NCI-H2196 treated with DMSO at 0.1 percent for 48 hours (cell line): ENCODE data around the gene ISCU.
A peak's percentile ranks its signal among the peaks of the same experiment; 100 is the strongest.

Experiments
- DNase-seq: peaks from one replicate; lab custom pipeline; 2025; ENCODE audit not compliant: unreplicated experiment; lab: John Stamatoyannopoulos, UW

Gene ISCU

GRCh38 chr12:108562348-108563135, at the start of gene ISCU:
Gene ISCU, plus strand, starts transcription at chr12:108562596. Its CDS starts 27 bp downstream, at chr12:108562623.
- peak; percentile 91 for DNase-seq

- DNase-seq, result no peak
Observed at GRCh38 chr12:108514468-108514972, 47.9 kb upstream of the ISCU start.

- DNase-seq, result peak; percentile 98
Observed at GRCh38 chr12:108514973-108515814, 47.2 kb upstream of the ISCU start, which contains the start of gene FICD. Gene FICD, plus strand, starts transcription at chr12:108515277. Its CDS starts 1,696 bp downstream, at chr12:108516973.

GRCh38 chr12:108515916-108516315, 46.5 kb upstream of the ISCU start:
- no peak for DNase-seq

- DNase-seq, result no peak
Observed at GRCh38 chr12:108516511-108517275, 45.7 kb upstream of the ISCU start.

- no peak for DNase-seq
Observed at GRCh38 chr12:108517288-108518100, 44.9 kb upstream of the ISCU start.

- DNase-seq, result no peak
Observed at GRCh38 chr12:108518101-108518715, 44.2 kb upstream of the ISCU start.

- DNase-seq, result no peak
Observed at GRCh38 chr12:108518716-108519496, 43.5 kb upstream of the ISCU start.

- no peak for DNase-seq
Observed at GRCh38 chr12:108519558-108519957, 42.8 kb upstream of the ISCU start.

- no peak for DNase-seq
Observed at GRCh38 chr12:108523365-108523764, 39.0 kb upstream of the ISCU start.

GRCh38 chr12:108525681-108526080, 36.7 kb upstream of the ISCU start:
- no peak for DNase-seq

- DNase-seq, result no peak
Observed at GRCh38 chr12:108526482-108527165, 35.8 kb upstream of the ISCU start.

GRCh38 chr12:108527166-108527496, 35.3 kb upstream of the ISCU start:
- no peak for DNase-seq

- DNase-seq, result no peak
Observed at GRCh38 chr12:108530161-108530560, 32.2 kb upstream of the ISCU start.

GRCh38 chr12:108531929-108532848, 30.2 kb upstream of the ISCU start:
- DNase-seq, result no peak

- DNase-seq, result no peak
Observed at GRCh38 chr12:108538146-108538545, 24.2 kb upstream of the ISCU start.

- no peak for DNase-seq
Observed at GRCh38 chr12:108538616-108539195, 23.7 kb upstream of the ISCU start.
